PC-3 (cell line): ENCODE data around the gene MACROH2A1.

Experiments
- CTCF ChIP-seq: fragments of 300-600 bp; sonication (generic); conservative IDR thresholded peaks from 2 replicates; pipeline ENCODE4 v1.5.1; 2017; ENCODE audit warnings: antibody characterized with exemption, low read depth, mild to moderate bottlenecking, low read length
- EZH2 ChIP-seq: fragments of 300-600 bp; sonication (generic); IDR thresholded peaks from one replicate; pipeline ENCODE4 v1.6.1; 2017; ENCODE audit warnings: antibody characterized with exemption, mild to moderate bottlenecking, low read length; ENCODE audit not compliant: unreplicated experiment

DNA sequence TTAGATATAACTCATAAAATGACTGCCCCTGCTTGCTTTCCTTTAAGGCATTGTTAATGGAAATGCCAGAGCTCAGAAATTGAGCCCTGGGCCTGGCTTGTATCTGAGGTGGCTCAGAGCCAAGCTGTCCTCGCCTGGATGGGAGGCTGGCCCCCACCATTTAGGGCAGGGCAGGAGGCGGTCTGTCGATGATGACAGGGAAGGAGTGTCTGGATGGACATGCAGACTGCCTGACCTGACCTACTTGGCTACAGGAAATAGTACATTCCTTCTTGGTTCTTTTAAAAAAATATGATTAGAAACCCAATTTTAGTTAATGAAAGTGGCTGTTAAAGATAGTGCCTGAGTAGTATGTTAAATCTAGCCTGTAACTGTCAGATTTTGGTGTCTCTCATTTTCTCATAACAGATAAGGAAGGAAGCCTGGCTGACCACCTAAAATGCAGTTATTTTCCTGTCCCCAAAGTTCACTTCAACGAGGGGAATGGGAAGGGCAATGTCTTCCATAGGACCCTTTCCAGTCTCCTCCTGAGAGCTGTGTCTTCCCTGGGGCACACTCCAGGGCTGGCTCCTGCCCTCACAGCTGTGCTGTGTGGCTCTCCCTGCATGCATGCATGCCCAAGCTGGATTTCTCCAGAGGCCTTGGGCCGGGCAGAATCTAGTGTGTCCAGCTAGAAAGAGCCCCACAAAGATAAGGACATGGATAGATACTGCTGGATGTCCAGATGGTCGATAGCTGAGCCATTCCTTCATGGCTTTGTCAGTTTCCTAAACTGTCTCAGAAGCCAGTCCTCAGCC is 42.3 kb downstream of the MACROH2A1 start:
- no peak for TF ChIP-seq CTCF
- TF ChIP-seq EZH2 = no peak
